A549 treated with AZD9567 at 1 μM for 4 hours (cell line): ENCODE data around the gene RHOJ. TPM values are rescaled to one million over a fixed set of nuclear protein-coding genes. Genes with fewer than 3 reads are reported as not detected.

Source experiments
- total RNA-seq: library from RNA; stranded (reverse); fragments of 200-300 nt; extraction: Qiagen RNA extraction; gene quantifications from 5 replicates; pipeline ENCODE4 v1.2.3, GENCODE V29; 2022; ENCODE audit not compliant: insufficient read depth

The RHOJ gene
- total RNA-seq, result not detected in 5 replicates

GRCh38 chr14:63204407-63205043 lies at the start of gene RHOJ:
Gene RHOJ, plus strand, starts transcription at chr14:63204443. Its CDS starts 427 bp downstream, at chr14:63204870.

GRCh38 chr14:63318835-63319234 lies 114.6 kb downstream of the RHOJ start, which contains the start of gene GPHB5:
Gene GPHB5, minus strand, starts transcription at chr14:63318935. Its CDS starts 1,086 bp downstream, at chr14:63317849.

Other genes with a start within 250 kb of the RHOJ start
- gene KCNH5, start 159.0 kb upstream of the RHOJ start, total RNA-seq, result 0.01 to 0.05 TPM in 2 of 5 replicates, not detected in the others
- gene GPHB5, start 114.5 kb downstream of the RHOJ start, total RNA-seq, result not detected in 5 replicates